Activated CD8-positive, alpha-beta memory T cell treated with anti-CD3 and anti-CD28 coated beads, Interleukin-2, amount 50 U/mL, for 24 hours (primary cell): ENCODE results near the gene DCAF6.
"Not testable (repeated sequence)": the region's sequence is repeated elsewhere in the genome, so short reads cannot be mapped to it uniquely, and the experiment has no call there.

Experiments used
- DNase-seq: peaks from one replicate; pipeline ENCODE4 v3.0.0-alpha.2; 2020; ENCODE audit errors: extremely low read depth

The DCAF6 gene

GRCh38 chr1:167924543-167925231 is 11.8 kb upstream of the DCAF6 start:
- no peak for DNase-seq

- DNase-seq = no peak
Observed at GRCh38 chr1:167926486-167926997, 9.9 kb upstream of the DCAF6 start.

- DNase-seq = no peak
Observed at GRCh38 chr1:167927046-167927754, 9.3 kb upstream of the DCAF6 start.

GRCh38 chr1:167928457-167928852 is 8.0 kb upstream of the DCAF6 start:
- DNase-seq = no peak

GRCh38 chr1:167928919-167929318 is 7.6 kb upstream of the DCAF6 start:
- DNase-seq = not testable (repeated sequence)

GRCh38 chr1:167929725-167930124 is 6.8 kb upstream of the DCAF6 start:
- no peak for DNase-seq

- DNase-seq = no peak
Observed at GRCh38 chr1:167933788-167934187, 2.7 kb upstream of the DCAF6 start.

GRCh38 chr1:167934426-167935215 is 1.9 kb upstream of the DCAF6 start:
- DNase-seq = no peak

GRCh38 chr1:167935216-167936067 is 1.0 kb upstream of the DCAF6 start:
- DNase-seq = peak; percentile 9

GRCh38 chr1:167936930-167937708 is 636 bp downstream of the DCAF6 start, which contains the start of gene MPC2:
TSS of gene MPC2 (minus strand) at chr1:167937072. CDS start at chr1:167935841, 1,231 bp downstream.
- DNase-seq = peak; percentile 25

GRCh38 chr1:167937709-167938010 is 1.2 kb downstream of the DCAF6 start:
- DNase-seq = no peak

GRCh38 chr1:167938080-167938636 is 1.7 kb downstream of the DCAF6 start:
- no peak for DNase-seq

GRCh38 chr1:167940264-167940663 is 3.8 kb downstream of the DCAF6 start:
- DNase-seq = no peak

GRCh38 chr1:167943541-167943940 is 7.1 kb downstream of the DCAF6 start:
- no peak for DNase-seq

GRCh38 chr1:167947733-167948132 is 11.2 kb downstream of the DCAF6 start:
- no peak for DNase-seq

- no peak for DNase-seq
Observed at GRCh38 chr1:167949785-167950184, 13.3 kb downstream of the DCAF6 start.

- no peak for DNase-seq
Observed at GRCh38 chr1:167950569-167950968, 14.1 kb downstream of the DCAF6 start.

- DNase-seq = no peak
Observed at GRCh38 chr1:167955915-167956314, 19.4 kb downstream of the DCAF6 start.

- no peak for DNase-seq
Observed at GRCh38 chr1:167957710-167958109, 21.2 kb downstream of the DCAF6 start.

GRCh38 chr1:167964646-167965045 is 28.2 kb downstream of the DCAF6 start:
- no peak for DNase-seq
